ENCODE data around the gene RAP1B.
"Not testable (repeated sequence)": the region's sequence is repeated elsewhere in the genome, so short reads cannot be mapped to it uniquely, and the experiment has no call there.

RAP1B gene

DNA sequence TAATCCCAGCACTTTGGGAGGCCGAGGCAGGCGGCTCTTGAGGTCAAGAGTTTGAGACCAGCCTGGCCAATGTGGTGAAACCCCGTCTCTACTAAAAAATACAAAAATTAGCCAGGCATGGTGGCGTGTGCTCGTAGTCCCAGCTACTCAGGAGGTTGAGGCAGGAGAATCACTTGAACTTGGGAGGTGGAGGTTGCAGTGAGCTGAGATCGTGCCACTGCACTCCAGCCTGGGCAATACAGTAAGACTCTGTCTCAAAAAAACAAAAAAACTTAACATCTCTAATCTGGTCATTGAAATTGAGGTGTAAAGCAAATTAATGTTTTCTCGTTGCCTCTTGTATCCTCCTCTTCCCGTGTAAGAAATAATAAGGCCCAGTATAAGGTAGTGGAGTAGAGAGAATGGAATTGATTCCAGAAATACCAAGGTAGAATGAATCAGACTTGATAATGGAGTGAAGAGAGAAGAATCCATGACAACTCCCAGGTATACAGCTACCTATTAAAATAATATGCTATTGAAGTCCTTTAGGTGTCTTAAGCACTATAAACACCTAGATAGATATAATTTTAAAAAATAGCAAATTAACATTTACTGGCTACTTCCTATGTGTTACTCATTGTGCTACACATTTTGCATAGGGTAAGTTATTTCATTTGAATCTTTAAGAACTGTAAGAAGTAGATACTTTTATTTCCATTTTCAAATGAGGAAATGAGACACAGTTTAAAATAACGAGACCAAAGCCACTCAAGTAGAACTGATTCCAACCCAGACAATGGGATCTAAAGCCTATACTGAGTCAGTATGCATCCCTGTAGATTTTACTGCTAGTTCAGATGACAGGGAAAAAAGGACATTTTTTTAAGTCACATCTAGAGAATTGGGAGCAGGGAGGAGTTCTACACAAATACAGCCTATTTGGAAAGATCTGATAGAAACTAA, 23.2 kb downstream of the RAP1B start:
- H3K9ac ChIP-seq (ENCODE audit: low read depth, low read length): no peak overlapping the region
- no peaks in the 10 kb centered on the region for H3K27me3 ChIP-seq (ENCODE audit: control insufficient read depth, insufficient read depth, low read length)
- no peaks in the 10 kb centered on the region for H3K9me3 ChIP-seq (ENCODE audit: control insufficient read depth, insufficient read depth, low read length)
- no peak overlapping the region for H3K4me3 ChIP-seq (ENCODE audit: low read depth, low read length)
- no peaks in the 10 kb centered on the region for H3K4me1 ChIP-seq (ENCODE audit: control insufficient read depth, insufficient read depth, low read length)
- H3K36me3 ChIP-seq (ENCODE audit: control insufficient read depth, insufficient read depth, low read length): no peaks in the 10 kb centered on the region
- no peak overlapping the region for H3K27ac ChIP-seq (ENCODE audit: low read depth, low read length)

DNA sequence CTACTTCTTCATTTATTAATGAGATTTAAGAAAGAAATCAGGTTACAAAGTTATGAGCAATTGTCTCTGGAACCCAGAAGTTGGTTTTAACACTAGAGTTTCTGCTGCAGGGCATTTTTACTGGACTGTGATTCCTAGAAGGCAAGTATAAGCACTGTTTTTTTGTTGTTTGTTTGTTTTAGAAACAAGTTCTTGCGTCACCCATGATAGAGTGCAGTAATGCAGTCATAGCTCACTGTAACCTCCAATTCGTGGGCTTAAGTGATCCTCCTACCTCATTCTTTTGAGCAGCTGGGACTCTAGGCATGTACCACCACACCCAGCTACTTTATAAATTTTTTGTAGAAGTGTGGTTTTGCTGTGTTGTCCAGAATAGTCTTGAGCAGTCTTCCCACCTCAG, 25.6 kb downstream of the RAP1B start:
- no peaks in the 10 kb centered on the region for H3K36me3 ChIP-seq (ENCODE audit: control insufficient read depth, insufficient read depth, low read length)
- H3K27me3 ChIP-seq (ENCODE audit: control insufficient read depth, insufficient read depth, low read length): no peaks in the 10 kb centered on the region
- no peak overlapping the region for H3K27ac ChIP-seq (ENCODE audit: low read depth, low read length)
- H3K9me3 ChIP-seq (ENCODE audit: control insufficient read depth, insufficient read depth, low read length): no peaks in the 10 kb centered on the region
- H3K4me3 ChIP-seq (ENCODE audit: low read depth, low read length): no peak overlapping the region
- H3K9ac ChIP-seq (ENCODE audit: low read depth, low read length): no peak overlapping the region
- no peaks in the 10 kb centered on the region for H3K4me1 ChIP-seq (ENCODE audit: control insufficient read depth, insufficient read depth, low read length)

DNA sequence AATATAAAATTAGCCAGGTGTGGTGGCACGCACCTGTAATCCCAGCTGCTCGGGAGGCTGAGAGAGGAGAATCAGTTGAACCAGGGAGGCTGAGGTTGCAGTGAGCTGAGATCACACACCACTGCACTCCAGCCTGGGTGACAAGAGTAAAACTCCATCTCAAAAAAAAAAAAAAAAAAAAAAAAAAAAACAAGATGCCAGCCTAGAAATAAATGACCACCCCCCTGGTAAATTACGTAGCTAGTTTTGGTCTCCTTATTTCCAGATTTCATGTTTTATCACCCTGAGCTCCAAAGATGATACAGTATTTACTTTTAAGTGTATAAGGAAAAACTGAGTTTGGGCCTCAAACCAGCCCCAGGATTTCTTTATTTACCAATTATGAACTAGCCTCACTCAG, 26.7 kb downstream of the RAP1B start:
- not testable (repeated sequence) for H3K4me3 ChIP-seq (ENCODE audit: low read depth, low read length); H3K36me3 ChIP-seq (ENCODE audit: control insufficient read depth, insufficient read depth, low read length); H3K27me3 ChIP-seq (ENCODE audit: control insufficient read depth, insufficient read depth, low read length); H3K4me1 ChIP-seq (ENCODE audit: control insufficient read depth, insufficient read depth, low read length); H3K9me3 ChIP-seq (ENCODE audit: control insufficient read depth, insufficient read depth, low read length); H3K27ac ChIP-seq (ENCODE audit: low read depth, low read length); H3K9ac ChIP-seq (ENCODE audit: low read depth, low read length)

DNA sequence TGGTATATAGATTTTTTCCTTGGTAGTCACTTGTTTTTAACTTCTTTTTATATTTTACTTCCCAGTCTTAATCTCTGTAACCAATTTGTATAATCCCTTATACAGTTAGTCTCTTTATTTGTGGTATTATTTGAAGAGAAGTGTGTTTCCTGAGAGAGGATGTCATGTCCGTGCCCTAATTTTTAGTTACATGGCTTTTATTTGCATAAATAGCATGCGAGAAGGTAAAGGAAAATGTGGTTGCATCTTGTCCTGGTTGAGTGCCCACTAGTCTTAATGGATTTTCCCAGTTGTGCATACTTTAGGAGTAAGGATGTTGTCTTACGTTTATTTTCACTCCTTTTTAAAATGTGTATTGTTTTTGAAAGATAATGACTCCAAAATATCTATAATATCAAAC, 27.5 kb downstream of the RAP1B start:
- Histone ChIP-seq H3K4me3 (ENCODE audit: low read depth, low read length) (no peak overlapping the region), H3K9me3 (ENCODE audit: control insufficient read depth, insufficient read depth, low read length) (no peaks in the 10 kb centered on the region), H3K9ac (ENCODE audit: low read depth, low read length) (no peak overlapping the region), H3K27ac (ENCODE audit: low read depth, low read length) (no peak overlapping the region), H3K36me3 (ENCODE audit: control insufficient read depth, insufficient read depth, low read length) (no peaks in the 10 kb centered on the region), H3K27me3 (ENCODE audit: control insufficient read depth, insufficient read depth, low read length) (no peaks in the 10 kb centered on the region), H3K4me1 (ENCODE audit: control insufficient read depth, insufficient read depth, low read length) (no peaks in the 10 kb centered on the region)

DNA sequence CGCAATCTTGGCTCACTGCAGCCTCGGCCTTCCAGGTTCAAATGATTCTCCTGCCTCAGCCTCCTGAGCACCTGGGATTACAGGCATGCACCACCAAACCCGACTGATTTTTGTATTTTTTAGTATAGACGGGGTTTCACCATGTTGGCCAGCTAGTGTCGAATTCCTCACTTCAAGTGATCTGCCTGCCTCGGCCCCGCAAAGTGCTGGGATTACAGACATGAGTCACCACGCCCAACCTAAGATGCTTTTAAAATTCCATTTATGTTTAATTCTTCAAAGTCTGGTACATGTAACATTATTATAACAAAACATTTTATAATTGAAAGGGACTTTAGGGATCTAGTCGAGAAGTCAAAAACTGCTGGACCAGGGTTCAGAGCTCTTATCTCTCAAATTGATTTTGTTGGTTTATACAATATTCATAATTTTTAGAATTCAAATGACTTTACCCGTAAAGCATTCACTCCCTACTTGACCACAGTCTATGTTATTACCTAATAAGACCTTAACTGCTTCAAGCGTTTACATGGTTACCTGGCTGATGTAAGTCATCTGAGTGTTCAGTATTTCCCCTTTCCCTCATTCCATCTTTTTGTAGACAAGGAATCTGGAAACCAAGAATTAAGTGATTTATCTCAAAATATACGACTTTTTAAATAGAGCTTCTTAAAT, 28.2 kb downstream of the RAP1B start:
- Histone ChIP-seq H3K4me1 (ENCODE audit: control insufficient read depth, insufficient read depth, low read length) (no peaks in the 10 kb centered on the region), H3K9me3 (ENCODE audit: control insufficient read depth, insufficient read depth, low read length) (no peaks in the 10 kb centered on the region), H3K27me3 (ENCODE audit: control insufficient read depth, insufficient read depth, low read length) (no peaks in the 10 kb centered on the region), H3K27ac (ENCODE audit: low read depth, low read length) (no peak overlapping the region), H3K4me3 (ENCODE audit: low read depth, low read length) (no peak overlapping the region), H3K36me3 (ENCODE audit: control insufficient read depth, insufficient read depth, low read length) (no peaks in the 10 kb centered on the region), H3K9ac (ENCODE audit: low read depth, low read length) (no peak overlapping the region)

DNA sequence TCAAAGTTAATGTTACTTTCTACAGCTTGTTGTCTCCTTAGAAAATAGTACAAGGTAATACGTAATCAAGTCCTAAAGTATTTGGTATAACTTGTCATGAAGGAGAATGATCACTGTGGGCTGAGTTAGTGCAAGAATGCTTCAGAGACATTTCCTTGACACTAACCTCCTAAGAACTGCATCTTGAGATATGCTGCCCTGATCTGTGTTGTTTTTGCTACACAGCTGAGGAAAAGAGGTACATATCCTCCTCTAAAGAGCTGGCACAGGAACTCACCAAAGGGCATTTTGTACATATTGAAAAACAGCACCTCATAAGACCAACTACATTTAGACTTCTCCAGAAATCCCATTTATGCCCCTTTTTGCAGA, 28.7 kb downstream of the RAP1B start:
- Histone ChIP-seq H3K9ac (ENCODE audit: low read depth, low read length) (no peak overlapping the region), H3K4me1 (ENCODE audit: control insufficient read depth, insufficient read depth, low read length) (no peaks in the 10 kb centered on the region), H3K36me3 (ENCODE audit: control insufficient read depth, insufficient read depth, low read length) (no peaks in the 10 kb centered on the region), H3K27ac (ENCODE audit: low read depth, low read length) (no peak overlapping the region), H3K9me3 (ENCODE audit: control insufficient read depth, insufficient read depth, low read length) (no peaks in the 10 kb centered on the region), H3K4me3 (ENCODE audit: low read depth, low read length) (no peak overlapping the region), H3K27me3 (ENCODE audit: control insufficient read depth, insufficient read depth, low read length) (no peaks in the 10 kb centered on the region)

DNA sequence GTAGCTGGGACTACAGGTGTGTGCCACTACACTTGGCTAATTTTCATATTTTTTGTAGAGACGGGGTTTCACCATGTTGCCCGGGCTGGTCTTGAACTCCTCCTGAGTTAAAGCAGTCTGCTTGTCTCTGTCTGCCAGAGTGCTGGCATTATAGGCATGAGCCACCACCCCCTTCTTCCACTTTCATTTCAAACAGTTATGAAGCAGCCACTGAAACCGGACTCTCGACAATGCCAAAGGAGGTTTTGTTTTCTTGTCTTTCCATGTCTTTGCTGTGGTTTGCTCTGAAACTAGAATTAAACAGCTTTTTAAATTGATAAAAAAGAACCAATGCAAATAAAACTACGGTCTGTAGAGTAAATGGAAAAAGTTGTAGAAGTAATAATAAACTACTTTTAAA, 30.4 kb downstream of the RAP1B start:
- Histone ChIP-seq H3K4me1 (ENCODE audit: control insufficient read depth, insufficient read depth, low read length) (no peaks in the 10 kb centered on the region), H3K36me3 (ENCODE audit: control insufficient read depth, insufficient read depth, low read length) (no peaks in the 10 kb centered on the region), H3K27me3 (ENCODE audit: control insufficient read depth, insufficient read depth, low read length) (no peaks in the 10 kb centered on the region), H3K27ac (ENCODE audit: low read depth, low read length) (no peak overlapping the region), H3K4me3 (ENCODE audit: low read depth, low read length) (no peak overlapping the region), H3K9me3 (ENCODE audit: control insufficient read depth, insufficient read depth, low read length) (no peaks in the 10 kb centered on the region), H3K9ac (ENCODE audit: low read depth, low read length) (no peak overlapping the region)

DNA sequence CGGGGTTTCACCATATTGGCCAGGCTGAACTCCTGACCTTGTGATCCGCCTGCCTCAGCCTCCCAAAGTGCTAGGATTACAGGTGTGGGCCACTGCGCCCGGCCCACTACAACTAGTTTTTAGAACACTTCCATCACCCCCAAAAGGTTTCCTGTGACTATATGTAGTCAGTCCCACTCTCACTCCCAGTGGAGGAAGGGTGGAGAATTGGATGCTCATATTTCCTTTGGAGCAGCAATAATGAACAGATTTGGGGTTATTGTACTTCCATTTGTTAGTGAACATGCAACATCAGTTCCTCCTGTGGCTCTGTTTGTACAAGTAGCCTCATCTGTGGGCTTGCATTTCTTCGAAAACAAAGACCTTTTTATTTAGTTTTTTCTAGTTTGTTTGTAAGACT, 35.8 kb downstream of the RAP1B start:
- no peak overlapping the region for H3K4me3 ChIP-seq (ENCODE audit: low read depth, low read length)
- H3K27ac ChIP-seq (ENCODE audit: low read depth, low read length): no peak overlapping the region
- no peaks in the 10 kb centered on the region for H3K9me3 ChIP-seq (ENCODE audit: control insufficient read depth, insufficient read depth, low read length)
- no peak overlapping the region for H3K9ac ChIP-seq (ENCODE audit: low read depth, low read length)
- H3K27me3 ChIP-seq (ENCODE audit: control insufficient read depth, insufficient read depth, low read length): no peaks in the 10 kb centered on the region
- H3K4me1 ChIP-seq (ENCODE audit: control insufficient read depth, insufficient read depth, low read length): no peaks in the 10 kb centered on the region
- H3K36me3 ChIP-seq (ENCODE audit: control insufficient read depth, insufficient read depth, low read length): peaks cover 30% of the 10 kb centered on the region

DNA sequence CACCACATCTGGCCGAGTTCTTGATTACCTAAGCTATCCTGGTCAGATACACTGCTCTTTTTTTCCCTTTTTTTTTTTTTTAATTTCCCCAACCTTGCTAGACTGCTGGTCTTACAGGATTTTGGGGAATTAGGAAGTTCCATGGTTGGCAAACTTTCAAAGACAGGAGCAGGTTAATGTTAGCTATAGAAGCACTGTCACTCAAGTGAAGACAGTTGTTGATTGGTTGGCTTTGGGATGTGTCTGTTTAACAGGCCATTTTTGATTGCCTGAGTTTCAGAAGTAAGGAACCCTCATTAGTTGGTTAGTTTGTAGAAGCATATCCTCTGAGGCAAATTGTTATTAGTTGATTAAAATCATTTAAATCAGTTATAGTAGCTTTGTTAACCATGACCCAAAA, 36.8 kb downstream of the RAP1B start:
- Histone ChIP-seq H3K27ac (ENCODE audit: low read depth, low read length) (no peak overlapping the region), H3K4me1 (ENCODE audit: control insufficient read depth, insufficient read depth, low read length) (no peaks in the 10 kb centered on the region), H3K9ac (ENCODE audit: low read depth, low read length) (no peak overlapping the region), H3K27me3 (ENCODE audit: control insufficient read depth, insufficient read depth, low read length) (no peaks in the 10 kb centered on the region), H3K9me3 (ENCODE audit: control insufficient read depth, insufficient read depth, low read length) (no peaks in the 10 kb centered on the region), H3K36me3 (ENCODE audit: control insufficient read depth, insufficient read depth, low read length) (peaks cover 40% of the 10 kb centered on the region), H3K4me3 (ENCODE audit: low read depth, low read length) (no peak overlapping the region)

DNA sequence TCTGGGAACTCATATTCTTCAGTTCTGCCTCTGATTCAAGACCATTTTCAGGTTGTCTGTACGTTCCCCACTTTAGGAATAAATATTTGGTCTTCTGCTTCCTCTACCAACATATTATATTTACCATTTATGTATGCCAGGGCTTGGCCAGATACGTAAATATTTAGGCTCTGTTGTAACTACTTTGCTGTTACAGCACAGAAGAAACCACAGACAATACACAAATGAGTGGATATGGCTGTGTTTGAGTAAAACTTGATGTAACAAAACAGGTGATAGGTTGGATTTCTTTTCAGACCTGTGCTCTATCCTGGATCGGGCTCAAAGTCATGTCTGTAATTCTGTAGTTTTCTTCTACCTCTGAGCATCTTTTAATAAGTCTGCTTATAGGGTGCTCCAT, 37.5 kb downstream of the RAP1B start:
- H3K27me3 ChIP-seq (ENCODE audit: control insufficient read depth, insufficient read depth, low read length): no peaks in the 10 kb centered on the region
- no peaks in the 10 kb centered on the region for H3K9me3 ChIP-seq (ENCODE audit: control insufficient read depth, insufficient read depth, low read length)
- H3K36me3 ChIP-seq (ENCODE audit: control insufficient read depth, insufficient read depth, low read length): peaks cover 47% of the 10 kb centered on the region
- H3K4me1 ChIP-seq (ENCODE audit: control insufficient read depth, insufficient read depth, low read length): no peaks in the 10 kb centered on the region
- no peak overlapping the region for H3K27ac ChIP-seq (ENCODE audit: low read depth, low read length)
- no peak overlapping the region for H3K4me3 ChIP-seq (ENCODE audit: low read depth, low read length)
- H3K9ac ChIP-seq (ENCODE audit: low read depth, low read length): no peak overlapping the region

DNA sequence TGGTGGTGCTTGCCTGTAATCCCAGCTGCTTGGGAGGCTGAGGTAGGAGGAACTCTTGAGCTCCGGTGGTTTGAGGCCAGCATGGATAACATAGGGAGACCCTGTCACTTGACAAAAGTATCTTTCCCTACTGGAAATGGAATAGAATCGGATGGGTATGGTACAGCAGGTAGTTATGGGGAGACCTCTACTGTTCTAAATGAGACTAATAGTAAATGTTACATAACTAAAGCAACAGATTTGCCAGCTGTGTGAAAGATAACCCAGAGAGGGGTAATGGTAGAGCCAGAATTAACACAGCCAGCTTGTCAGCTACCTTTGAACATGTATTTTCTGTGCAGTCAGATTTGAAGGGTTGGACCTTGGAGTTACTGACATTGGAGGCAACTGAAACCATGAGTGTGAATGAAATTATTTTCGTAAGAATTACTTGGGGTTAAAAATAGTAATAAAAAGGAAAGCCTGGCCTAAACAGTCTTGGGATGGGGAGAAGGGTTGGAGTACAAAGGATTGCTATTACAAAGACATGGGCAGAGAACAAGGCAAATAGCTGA, 54.4 kb downstream of the RAP1B start:
- Histone ChIP-seq H3K9me3 (ENCODE audit: control insufficient read depth, insufficient read depth, low read length) (no peaks in the 10 kb centered on the region), H3K4me3 (ENCODE audit: low read depth, low read length) (no peak overlapping the region), H3K27ac (ENCODE audit: low read depth, low read length) (no peak overlapping the region), H3K9ac (ENCODE audit: low read depth, low read length) (no peak overlapping the region), H3K4me1 (ENCODE audit: control insufficient read depth, insufficient read depth, low read length) (peaks cover 5% of the 10 kb centered on the region; the same call in 1 of the 2 replicates), H3K27me3 (ENCODE audit: control insufficient read depth, insufficient read depth, low read length) (no peaks in the 10 kb centered on the region), H3K36me3 (ENCODE audit: control insufficient read depth, insufficient read depth, low read length) (peaks cover 17% of the 10 kb centered on the region)
